ENCODE measurements around the gene IGF2R.

- TF ChIP-seq PKNOX1 (IDR thresholded peaks at IDR 0.05) (no peak), ZNF384 (IDR thresholded peaks at IDR 0.05) (no peak), HDGF (IDR thresholded peaks at IDR 0.05; ENCODE audit: borderline replicate concordance) (no peak), SP1 (IDR thresholded peaks at IDR 0.05) (no peak), TARDBP (IDR thresholded peaks at IDR 0.05) (no peak), LEF1 (IDR thresholded peaks at IDR 0.05; ENCODE audit: borderline replicate concordance) (no peak), SUZ12 (IDR thresholded peaks at IDR 0.05) (no peak)
Observed at GRCh38 chr6:160060221-160060620, 91.3 kb downstream of the IGF2R start.

Data from HEK293T (cell line).